ENCODE data around the gene SGSM1.

DNA sequence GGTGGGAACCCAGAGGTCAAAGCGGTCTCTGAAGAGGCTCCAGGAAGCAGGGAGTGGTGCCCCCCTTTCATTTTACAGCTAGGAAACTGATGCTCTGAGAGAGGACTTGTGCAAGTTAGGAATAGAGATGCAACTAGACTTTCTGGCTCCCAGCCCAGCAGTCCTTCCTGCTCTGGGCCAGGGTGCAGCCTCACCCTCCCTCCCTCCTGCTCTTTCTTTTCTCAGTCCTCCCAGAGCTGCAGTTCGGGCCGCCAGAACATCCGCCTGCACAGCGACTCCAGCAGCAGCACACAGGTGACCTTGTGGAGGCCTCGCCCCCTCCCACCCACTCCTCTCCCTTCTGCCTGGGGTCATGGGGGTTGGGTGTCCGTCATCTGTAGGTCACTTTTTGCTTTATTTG, 89.0 kb downstream of the SGSM1 start:
- TF ChIP-seq, protein P1, sequence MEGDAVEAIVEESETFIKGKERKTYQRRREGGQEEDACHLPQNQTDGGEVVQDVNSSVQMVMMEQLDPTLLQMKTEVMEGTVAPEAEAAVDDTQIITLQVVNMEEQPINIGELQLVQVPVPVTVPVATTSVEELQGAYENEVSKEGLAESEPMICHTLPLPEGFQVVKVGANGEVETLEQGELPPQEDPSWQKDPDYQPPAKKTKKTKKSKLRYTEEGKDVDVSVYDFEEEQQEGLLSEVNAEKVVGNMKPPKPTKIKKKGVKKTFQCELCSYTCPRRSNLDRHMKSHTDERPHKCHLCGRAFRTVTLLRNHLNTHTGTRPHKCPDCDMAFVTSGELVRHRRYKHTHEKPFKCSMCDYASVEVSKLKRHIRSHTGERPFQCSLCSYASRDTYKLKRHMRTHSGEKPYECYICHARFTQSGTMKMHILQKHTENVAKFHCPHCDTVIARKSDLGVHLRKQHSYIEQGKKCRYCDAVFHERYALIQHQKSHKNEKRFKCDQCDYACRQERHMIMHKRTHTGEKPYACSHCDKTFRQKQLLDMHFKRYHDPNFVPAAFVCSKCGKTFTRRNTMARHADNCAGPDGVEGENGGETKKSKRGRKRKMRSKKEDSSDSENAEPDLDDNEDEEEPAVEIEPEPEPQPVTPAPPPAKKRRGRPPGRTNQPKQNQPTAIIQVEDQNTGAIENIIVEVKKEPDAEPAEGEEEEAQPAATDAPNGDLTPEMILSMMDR (IDR thresholded peaks at IDR 0.05): no peak
- TF ChIP-seq POLR2A (IDR thresholded peaks at IDR 0.05): no peak
